GM19043 (cell line): ENCODE measurements around the gene CCDC197.

Experiments
- ATAC-seq: cut with Tn5 transposase; IDR thresholded peaks from one replicate; pipeline ENCODE4 v1.9.1; 2021; ENCODE audit warnings: low read depth; ENCODE audit not compliant: unreplicated experiment

CCDC197 gene

DNA sequence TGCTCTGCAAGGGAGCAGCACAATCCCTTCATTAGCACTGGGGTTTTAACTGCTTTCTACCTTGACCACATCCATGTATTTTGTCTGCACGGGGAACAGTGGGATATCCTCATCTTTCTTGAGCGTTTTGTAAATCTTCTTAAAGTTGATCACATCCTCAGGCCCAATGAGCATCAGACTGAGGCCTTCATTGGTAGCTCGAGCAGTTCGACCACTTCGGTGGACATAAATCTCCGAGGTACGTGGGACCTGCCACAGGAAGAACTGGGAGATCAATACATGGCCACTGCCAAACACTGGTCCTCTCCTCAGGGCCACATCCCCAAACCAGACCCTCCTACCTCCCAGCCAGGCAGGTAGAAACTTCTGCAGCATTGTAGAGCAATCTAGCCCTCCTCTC, 57.8 kb downstream of the CCDC197 start:
- ATAC-seq, result no peak

- peak; percentile 63 for ATAC-seq
Measured at GRCh38 chr14:94056579-94057308, 59.6 kb downstream of the CCDC197 start.

DNA sequence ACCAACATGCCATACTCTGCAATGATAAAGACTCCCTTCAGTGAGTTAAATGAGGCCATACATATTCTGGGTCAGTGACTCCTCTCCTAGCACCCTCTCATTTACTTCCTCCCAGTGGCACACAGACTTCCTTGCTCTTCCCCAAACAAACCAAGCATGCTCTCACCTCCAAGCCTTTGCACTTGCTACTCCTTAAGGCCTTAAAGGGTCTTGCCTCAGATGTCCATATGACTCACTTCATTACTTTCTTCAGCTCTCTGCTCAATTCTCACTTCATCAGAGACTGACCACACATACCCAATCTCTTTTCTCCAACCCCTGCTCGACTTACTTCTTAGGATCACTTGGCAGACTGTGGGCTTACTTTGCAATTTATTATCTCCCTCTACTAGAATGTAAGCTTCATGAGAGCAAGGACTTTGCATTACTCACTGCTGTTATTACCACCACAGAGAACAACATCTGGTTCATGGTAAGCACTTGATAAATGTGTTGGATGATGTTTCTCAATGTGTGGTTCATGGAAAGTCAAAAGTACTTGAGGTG, 61.1 kb downstream of the CCDC197 start:
- no peak for ATAC-seq
